Measurements from ENCODE around the gene FRAT1.
A peak's percentile ranks its signal among the peaks of the same experiment; 100 is the strongest.
"Not testable (repeated sequence)": the region's sequence is repeated elsewhere in the genome, so short reads cannot be mapped to it uniquely, and the experiment has no call there.

The FRAT1 gene

DNA sequence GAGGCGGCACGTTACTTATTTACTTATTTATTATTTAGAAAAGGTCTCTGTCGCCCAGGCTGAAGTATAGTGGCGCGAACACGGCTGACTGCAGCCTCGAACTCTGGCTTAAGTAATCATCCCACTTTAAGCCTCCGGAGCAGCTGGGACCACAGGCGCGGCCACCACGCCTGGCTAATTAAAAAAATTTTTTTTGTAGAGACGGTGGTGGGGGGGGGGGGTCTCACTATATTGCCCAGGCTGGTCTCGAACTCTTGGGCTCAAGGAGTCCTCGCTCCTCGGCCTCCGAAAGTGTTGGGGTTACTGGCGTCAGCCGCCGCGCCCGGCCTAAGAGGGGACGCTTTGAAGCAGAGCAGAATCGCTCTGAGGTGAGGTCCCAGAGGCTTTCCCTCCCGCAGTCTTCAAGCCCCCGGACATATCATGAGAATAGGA is 16.1 kb downstream of the FRAT1 start:
- Histone ChIP-seq H3K36me3 (no peaks in the 10 kb centered on the region), H3K4me1 (peaks cover 4% of the 10 kb centered on the region), H3K9me3 (no peaks in the 10 kb centered on the region), H3K4me3 (ENCODE audit: low read depth, low read length) (peak overlapping the region; percentile 69), H3K27me3 (no peaks in the 10 kb centered on the region)
- DNase-seq, result no peak
- TF ChIP-seq, protein P1, sequence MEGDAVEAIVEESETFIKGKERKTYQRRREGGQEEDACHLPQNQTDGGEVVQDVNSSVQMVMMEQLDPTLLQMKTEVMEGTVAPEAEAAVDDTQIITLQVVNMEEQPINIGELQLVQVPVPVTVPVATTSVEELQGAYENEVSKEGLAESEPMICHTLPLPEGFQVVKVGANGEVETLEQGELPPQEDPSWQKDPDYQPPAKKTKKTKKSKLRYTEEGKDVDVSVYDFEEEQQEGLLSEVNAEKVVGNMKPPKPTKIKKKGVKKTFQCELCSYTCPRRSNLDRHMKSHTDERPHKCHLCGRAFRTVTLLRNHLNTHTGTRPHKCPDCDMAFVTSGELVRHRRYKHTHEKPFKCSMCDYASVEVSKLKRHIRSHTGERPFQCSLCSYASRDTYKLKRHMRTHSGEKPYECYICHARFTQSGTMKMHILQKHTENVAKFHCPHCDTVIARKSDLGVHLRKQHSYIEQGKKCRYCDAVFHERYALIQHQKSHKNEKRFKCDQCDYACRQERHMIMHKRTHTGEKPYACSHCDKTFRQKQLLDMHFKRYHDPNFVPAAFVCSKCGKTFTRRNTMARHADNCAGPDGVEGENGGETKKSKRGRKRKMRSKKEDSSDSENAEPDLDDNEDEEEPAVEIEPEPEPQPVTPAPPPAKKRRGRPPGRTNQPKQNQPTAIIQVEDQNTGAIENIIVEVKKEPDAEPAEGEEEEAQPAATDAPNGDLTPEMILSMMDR (IDR thresholded peaks at IDR 0.05; ENCODE audit: low read depth, low read length), result no peak

DNA sequence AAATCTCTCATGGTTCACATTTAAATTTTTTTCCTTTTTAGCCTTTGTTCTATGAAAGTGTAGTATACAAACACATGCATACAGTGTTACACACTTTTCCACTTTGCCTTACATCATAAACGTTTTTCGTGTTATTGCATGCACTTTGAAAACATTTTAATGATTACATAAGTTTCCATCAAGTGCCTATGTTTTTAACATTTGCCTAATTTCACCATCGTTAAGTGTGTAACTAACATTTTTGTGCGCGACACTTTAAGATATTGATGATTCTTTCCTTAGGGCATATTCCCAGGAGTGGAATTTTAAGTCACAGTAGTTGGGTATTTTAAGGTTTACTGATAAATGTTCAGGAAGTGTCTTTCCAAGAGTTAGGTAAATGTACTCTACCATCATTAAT is 16.9 kb downstream of the FRAT1 start:
- H3K9me3 ChIP-seq, result no peaks in the 10 kb centered on the region
- no peaks in the 10 kb centered on the region for H3K27me3 ChIP-seq
- TF ChIP-seq, protein P1 (IDR thresholded peaks at IDR 0.05; ENCODE audit: low read depth, low read length), result no peak
- no peak for DNase-seq
- no peaks in the 10 kb centered on the region for H3K36me3 ChIP-seq
- no peak overlapping the region for H3K4me3 ChIP-seq (ENCODE audit: low read depth, low read length)
- H3K4me1 ChIP-seq, result peaks cover 4% of the 10 kb centered on the region

DNA sequence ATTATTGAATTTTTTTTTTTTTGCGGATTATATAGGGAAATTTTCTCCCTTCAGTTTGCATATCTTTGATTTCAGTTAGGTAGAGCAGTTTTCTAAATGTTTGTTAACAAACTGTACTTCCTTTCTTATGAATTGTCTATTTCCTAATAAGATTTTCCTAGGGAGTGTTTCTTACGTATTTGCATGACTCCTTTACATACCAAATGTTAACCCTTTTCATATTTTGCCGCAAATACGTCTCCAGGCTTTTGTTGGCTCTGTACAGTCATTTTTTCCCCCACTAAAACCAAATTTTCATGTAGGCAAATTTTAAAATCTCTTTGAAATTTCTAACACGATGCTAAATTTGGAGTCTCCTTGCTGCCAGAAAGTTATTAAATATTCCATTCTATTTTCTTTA is 17.4 kb downstream of the FRAT1 start:
- Histone ChIP-seq H3K36me3 (no peaks in the 10 kb centered on the region), H3K4me1 (peaks cover 4% of the 10 kb centered on the region), H3K9me3 (no peaks in the 10 kb centered on the region), H3K4me3 (ENCODE audit: low read depth, low read length) (no peak overlapping the region), H3K27me3 (no peaks in the 10 kb centered on the region)
- TF ChIP-seq, protein P1 (IDR thresholded peaks at IDR 0.05; ENCODE audit: low read depth, low read length), result no peak
- DNase-seq, result no peak

DNA sequence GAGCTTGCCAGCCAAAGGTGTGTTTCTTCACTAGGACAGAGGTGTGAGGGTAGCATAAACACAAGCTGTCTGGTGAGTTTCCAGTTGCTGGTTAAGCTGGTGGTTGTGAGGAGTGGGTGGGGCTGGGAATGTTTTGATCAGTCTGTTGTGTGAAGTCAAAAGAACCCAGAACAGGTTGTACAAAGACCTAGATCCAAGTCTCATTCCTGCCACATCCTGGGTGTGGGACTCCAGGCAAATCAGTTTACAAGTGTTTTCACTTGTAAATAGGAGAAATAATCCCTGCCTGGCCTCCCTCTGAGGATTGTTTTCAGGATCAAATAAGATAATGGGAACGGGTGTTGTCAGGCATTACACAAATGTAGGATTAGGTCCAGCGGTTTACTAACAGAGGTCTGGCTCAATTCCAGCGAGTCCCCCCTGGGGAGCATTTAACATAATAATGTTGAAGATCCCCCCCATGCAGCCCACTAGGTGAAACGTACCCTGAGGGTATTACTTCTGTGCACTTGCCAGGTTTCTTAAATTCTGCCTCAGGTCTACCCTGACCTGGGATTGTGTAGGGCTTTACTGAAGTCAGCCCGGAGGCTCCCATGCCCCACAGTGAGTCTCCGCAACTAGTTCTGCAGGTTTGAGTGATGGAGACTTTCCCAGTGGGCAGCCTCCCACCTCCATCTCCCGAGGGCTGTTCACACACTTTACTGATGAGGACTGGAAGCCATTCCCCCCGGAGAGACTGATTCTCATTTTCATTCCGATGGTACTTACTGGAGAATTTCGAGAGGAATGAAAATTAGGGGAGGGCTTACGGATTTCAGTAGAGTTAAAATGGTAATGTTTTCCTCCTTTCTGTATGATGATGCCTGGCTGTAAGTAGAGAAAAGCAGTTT is 18.1 kb downstream of the FRAT1 start:
- peaks cover 4% of the 10 kb centered on the region for H3K4me1 ChIP-seq
- no peak for DNase-seq
- no peaks in the 10 kb centered on the region for H3K27me3 ChIP-seq
- TF ChIP-seq, protein P1 (IDR thresholded peaks at IDR 0.05; ENCODE audit: low read depth, low read length), result no peak
- no peak overlapping the region for H3K4me3 ChIP-seq (ENCODE audit: low read depth, low read length)
- no peaks in the 10 kb centered on the region for H3K36me3 ChIP-seq
- H3K9me3 ChIP-seq, result no peaks in the 10 kb centered on the region

DNA sequence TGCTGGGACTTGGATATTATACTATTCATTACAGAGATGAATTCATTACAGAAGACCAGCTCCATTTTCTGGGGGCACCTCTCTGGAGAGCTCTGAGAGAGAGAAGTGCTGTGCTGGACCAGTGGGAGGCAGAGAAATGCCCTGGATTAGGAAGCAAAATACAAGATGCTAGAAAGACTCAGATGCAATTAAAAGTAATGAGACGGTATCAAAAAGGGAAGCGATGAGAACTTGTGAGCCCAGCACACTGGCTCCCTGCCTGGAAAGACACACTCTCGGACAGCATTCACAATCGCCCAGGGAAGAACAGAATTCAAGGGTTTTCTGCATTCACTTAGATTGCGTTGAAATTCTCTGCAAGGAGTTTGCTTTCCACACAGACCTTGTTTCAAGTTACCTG is 19.0 kb downstream of the FRAT1 start:
- DNase-seq, result no peak
- H3K4me1 ChIP-seq, result peaks cover 4% of the 10 kb centered on the region; the same call in 1 of the 2 replicates
- H3K27me3 ChIP-seq, result no peaks in the 10 kb centered on the region
- TF ChIP-seq, protein P1 (IDR thresholded peaks at IDR 0.05; ENCODE audit: low read depth, low read length), result no peak
- no peaks in the 10 kb centered on the region for H3K36me3 ChIP-seq
- H3K4me3 ChIP-seq (ENCODE audit: low read depth, low read length), result no peak overlapping the region
- no peaks in the 10 kb centered on the region for H3K9me3 ChIP-seq

DNA sequence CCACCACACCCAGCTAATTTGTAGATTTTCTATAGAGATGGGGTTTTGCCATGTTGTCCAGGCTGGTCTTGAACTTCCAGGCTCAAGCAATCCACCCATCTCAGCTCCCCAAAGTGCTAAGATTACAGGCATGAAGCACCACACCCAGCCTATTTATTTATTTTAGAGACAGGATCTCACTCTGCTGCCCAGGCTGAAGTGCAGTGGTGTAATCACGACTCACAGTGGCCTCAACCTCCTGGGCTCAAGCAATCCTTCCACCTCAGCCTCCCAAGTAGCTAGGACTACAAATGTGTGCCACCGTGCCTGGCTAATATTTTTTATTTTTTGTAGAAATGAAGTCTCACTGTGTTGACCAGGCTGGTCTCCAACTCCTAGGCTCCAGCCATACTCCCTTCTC is 22.3 kb downstream of the FRAT1 start:
- no peaks in the 10 kb centered on the region for H3K27me3 ChIP-seq
- no peak for DNase-seq
- H3K4me3 ChIP-seq (ENCODE audit: low read depth, low read length), result no peak overlapping the region
- peaks cover 4% of the 10 kb centered on the region; the same call in 1 of the 2 replicates for H3K4me1 ChIP-seq
- H3K9me3 ChIP-seq, result no peaks in the 10 kb centered on the region
- TF ChIP-seq, protein P1 (IDR thresholded peaks at IDR 0.05; ENCODE audit: low read depth, low read length), result no peak
- no peaks in the 10 kb centered on the region for H3K36me3 ChIP-seq

DNA sequence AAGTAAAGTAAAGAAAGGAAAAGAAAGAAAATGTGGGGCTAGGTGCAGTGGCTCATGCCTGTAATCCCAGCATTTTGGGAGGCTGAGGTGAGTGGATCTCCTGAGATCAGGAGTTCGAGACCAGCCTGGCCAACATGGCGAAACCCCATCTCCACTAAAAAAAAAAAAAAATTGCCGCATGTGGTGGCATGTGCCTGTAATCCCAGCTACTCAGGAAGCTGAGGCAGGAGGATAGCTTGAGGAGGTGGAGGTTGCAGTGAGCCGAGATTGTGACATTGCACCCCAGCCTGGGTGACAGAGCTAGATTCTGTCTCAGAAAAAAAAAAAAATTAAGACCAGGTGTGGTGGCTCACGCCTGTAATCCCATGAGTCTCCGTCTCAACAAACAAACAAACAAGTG is 24.6 kb downstream of the FRAT1 start:
- H3K4me1 ChIP-seq; H3K4me3 ChIP-seq (ENCODE audit: low read depth, low read length); H3K27me3 ChIP-seq; H3K36me3 ChIP-seq; DNase-seq; H3K9me3 ChIP-seq: not testable (repeated sequence)
